Stomach (tissue), 4 donors: Measurements from ENCODE around the gene PCP2.

Experiments
- EP300 ChIP-seq: sonication (generic); formaldehyde crosslinking; IDR thresholded peaks from one replicate; pipeline ENCODE4 v1.6.1; 2017; ENCODE audit warnings: antibody characterized with exemption
- POLR2A ChIP-seq, 4 donors: fragments of 450-650 bp; IDR thresholded peaks; one replicate each; pipeline ENCODE4 v1.6.1; 2016; ENCODE audit warnings: antibody characterized with exemption in 4 of 4, control low read depth in 2 of 4, mild to moderate bottlenecking in 1 of 4, moderate library complexity in 1 of 4
- POLR2AphosphoS5 ChIP-seq, 3 donors: sonication (generic); formaldehyde crosslinking; IDR thresholded peaks; one replicate each; pipeline ENCODE4 v1.6.1; 2016; ENCODE audit warnings: antibody characterized with exemption in 3 of 3
- TF ChIP-seq, protein P1 (sequence below), 7 experiments: fragments of 450-650 bp in 4 of 7; fragments of 200-600 bp in 3 of 7; sonication (generic) in 3 of 7; IDR thresholded peaks; one replicate each; pipeline ENCODE4 v1.5.1; 2016 to 2019; ENCODE audit warnings: antibody characterized with exemption in 7 of 7, control low read depth in 2 of 7, mild to moderate bottlenecking in 1 of 7

DNA sequence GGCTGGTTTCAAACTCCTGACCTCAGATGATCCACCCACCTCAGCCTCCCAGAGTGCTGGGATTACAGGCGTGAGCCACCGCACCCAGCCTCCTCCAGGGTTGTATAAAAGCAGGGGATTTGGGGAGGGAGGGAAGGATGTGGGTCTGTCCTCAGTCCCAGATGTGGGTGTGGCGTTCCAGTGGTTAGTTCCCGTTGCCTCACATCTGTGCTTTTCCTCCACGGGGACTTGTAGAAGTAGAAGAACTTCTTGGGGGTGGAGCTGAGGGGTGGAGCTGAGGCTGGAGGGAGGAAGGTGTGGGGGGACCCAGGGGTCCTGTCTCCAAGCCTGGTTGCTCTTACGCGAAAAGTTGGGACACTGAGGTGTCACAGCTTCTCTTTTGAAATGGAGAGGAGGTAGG is 42.9 kb upstream of the PCP2 start:
- TF ChIP-seq, protein P1, sequence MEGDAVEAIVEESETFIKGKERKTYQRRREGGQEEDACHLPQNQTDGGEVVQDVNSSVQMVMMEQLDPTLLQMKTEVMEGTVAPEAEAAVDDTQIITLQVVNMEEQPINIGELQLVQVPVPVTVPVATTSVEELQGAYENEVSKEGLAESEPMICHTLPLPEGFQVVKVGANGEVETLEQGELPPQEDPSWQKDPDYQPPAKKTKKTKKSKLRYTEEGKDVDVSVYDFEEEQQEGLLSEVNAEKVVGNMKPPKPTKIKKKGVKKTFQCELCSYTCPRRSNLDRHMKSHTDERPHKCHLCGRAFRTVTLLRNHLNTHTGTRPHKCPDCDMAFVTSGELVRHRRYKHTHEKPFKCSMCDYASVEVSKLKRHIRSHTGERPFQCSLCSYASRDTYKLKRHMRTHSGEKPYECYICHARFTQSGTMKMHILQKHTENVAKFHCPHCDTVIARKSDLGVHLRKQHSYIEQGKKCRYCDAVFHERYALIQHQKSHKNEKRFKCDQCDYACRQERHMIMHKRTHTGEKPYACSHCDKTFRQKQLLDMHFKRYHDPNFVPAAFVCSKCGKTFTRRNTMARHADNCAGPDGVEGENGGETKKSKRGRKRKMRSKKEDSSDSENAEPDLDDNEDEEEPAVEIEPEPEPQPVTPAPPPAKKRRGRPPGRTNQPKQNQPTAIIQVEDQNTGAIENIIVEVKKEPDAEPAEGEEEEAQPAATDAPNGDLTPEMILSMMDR (IDR thresholded peaks at IDR 0.05), result no peak
- TF ChIP-seq POLR2A (IDR thresholded peaks at IDR 0.05), result no peak
- TF ChIP-seq POLR2AphosphoS5 (IDR thresholded peaks at IDR 0.05), result no peak
- TF ChIP-seq EP300, result no peak
